ENCODE measurements around the gene SLC6A9.

SLC6A9 gene

DNA sequence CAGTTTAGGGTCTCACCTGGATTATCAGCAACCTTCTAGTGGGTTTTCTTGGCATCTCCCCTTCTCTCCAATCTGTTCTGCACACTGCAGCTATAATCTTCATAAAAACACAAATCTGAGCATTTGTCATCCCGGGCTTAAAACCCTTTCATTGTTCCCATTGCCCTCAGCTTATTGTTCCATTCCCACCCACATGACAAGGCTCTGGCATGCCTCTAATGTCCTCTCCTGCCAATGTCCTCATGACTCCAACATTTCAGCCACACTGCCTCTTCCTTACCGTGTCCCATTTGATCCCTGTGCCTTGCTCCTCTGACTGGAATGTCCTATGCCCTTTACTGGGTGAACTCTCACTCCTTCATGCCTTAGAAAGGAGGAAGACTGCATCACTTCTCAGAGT is 68.9 kb downstream of the SLC6A9 start:
- no peak for DNase-seq

DNA sequence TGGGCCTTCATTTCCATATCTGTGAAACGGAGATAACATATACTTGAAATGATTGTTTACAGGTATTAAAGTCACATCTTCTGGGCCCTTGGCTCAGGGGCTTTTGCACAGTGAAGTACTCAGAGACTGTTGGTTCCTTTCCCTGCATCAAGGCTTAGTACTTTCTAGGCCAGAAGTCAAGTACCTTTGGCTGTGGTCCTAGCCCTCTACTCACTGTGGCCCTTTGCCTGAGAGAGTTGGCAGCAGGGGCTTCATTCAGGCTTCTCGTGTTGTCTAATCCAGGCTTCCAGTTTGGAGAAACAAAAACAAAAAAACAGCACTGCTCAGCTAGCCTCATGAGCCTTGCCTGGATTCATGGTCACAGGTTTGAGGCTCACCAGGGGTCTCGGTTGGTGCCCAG is 69.6 kb downstream of the SLC6A9 start:
- Mint-ChIP-seq H3K27ac (no peak overlapping the region), H3K4me3 (no peak overlapping the region), H3K36me3 (peaks cover 14% of the 10 kb centered on the region), H3K9me3 (no peaks in the 10 kb centered on the region), H3K4me1 (no peaks in the 10 kb centered on the region), H3K27me3 (no peaks in the 10 kb centered on the region)
- DNase-seq: no peak
- CTCF ChIA-PET: no interaction called here

More for the DNA sequence above, 68.9 kb downstream of the SLC6A9 start:
- H3K27me3 Mint-ChIP-seq: no peaks in the 10 kb centered on the region
- H3K4me3 Mint-ChIP-seq: no peak overlapping the region
- H3K27ac Mint-ChIP-seq: no peak overlapping the region
- no peaks in the 10 kb centered on the region for H3K4me1 Mint-ChIP-seq
- peaks cover 12% of the 10 kb centered on the region for H3K36me3 Mint-ChIP-seq
- CTCF ChIA-PET: no interaction called here
- no peaks in the 10 kb centered on the region for H3K9me3 Mint-ChIP-seq

DNA sequence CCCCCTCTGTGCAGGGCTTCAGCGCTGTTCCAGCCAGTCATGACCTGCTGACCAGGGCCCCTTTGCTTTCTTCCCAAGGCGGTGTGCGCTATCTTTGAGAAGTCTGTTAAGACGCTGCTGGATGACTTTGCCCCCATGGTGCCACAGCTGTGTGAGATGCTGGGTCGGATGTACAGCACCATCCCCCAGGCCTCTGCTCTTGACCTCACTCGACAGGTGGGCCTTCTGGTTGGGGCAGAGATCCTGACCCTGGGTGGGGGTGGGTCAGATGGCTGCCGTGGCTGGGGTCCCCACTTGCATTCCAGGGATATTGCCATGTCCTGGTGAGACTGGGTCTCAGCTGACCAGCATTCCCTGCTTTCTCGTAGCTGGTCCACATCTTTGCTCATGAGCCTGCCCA is 70.5 kb downstream of the SLC6A9 start:
- peaks cover 14% of the 10 kb centered on the region for H3K36me3 Mint-ChIP-seq
- no peaks in the 10 kb centered on the region for H3K27me3 Mint-ChIP-seq
- CTCF ChIA-PET: no interaction called here
- no peaks in the 10 kb centered on the region for H3K9me3 Mint-ChIP-seq
- no peak for DNase-seq
- H3K4me1 Mint-ChIP-seq: no peaks in the 10 kb centered on the region
- H3K4me3 Mint-ChIP-seq: no peak overlapping the region
- H3K27ac Mint-ChIP-seq: no peak overlapping the region

DNA sequence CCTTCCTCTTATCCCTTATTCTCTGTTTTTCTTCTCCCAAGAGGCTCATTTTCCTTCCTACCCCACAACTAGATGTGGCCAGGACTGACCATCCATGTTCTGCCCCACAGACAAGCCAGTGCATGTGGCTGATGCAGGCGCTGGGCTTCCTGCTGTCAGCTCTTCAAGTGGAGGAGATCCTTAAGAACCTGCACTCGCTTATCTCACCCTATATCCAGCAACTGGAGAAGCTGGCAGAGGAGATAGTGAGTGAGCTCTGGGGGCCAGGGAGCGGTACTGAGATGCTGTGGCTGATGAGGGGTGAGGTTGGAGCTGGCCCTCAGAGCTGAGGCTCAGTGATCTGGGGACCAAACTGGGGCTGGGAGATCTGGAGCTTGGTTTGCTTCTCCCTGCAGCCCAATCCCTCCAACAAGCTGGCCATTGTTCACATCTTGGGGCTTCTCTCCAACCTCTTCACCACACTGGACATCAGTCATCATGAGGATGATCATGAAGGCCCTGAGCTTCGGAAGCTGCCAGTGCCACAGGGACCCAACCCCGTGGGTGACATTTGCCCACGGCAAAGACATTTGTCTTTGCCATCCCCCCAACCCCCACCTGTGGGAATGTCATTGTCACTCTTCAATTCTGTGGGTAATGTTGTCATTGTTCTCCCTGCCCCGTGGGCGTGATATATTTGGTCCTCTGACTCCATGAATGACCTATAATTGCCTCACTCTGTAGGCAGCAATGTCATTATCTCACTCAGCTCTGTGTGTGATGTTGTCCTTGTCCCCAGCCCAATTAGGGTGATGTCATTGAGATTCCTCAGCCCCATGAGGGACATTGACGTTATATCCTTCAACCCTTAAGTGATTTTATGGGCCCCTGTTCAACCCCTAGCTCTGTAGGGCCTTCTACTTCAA is 72.7 kb downstream of the SLC6A9 start:
- Mint-ChIP-seq H3K27ac (no peak overlapping the region), H3K27me3 (no peaks in the 10 kb centered on the region), H3K9me3 (no peaks in the 10 kb centered on the region), H3K4me1 (no peaks in the 10 kb centered on the region), H3K4me3 (no peak overlapping the region), H3K36me3 (peaks cover 14% of the 10 kb centered on the region)
- CTCF ChIA-PET: interaction anchor here (0.8 to 2.1 kb wide), 4 partner anchors 12 to 195 kb away, joined by 3 to 5 read pairs (median 4); partner anchors contain the start of gene DPH2
- DNase-seq: no peak

DNA sequence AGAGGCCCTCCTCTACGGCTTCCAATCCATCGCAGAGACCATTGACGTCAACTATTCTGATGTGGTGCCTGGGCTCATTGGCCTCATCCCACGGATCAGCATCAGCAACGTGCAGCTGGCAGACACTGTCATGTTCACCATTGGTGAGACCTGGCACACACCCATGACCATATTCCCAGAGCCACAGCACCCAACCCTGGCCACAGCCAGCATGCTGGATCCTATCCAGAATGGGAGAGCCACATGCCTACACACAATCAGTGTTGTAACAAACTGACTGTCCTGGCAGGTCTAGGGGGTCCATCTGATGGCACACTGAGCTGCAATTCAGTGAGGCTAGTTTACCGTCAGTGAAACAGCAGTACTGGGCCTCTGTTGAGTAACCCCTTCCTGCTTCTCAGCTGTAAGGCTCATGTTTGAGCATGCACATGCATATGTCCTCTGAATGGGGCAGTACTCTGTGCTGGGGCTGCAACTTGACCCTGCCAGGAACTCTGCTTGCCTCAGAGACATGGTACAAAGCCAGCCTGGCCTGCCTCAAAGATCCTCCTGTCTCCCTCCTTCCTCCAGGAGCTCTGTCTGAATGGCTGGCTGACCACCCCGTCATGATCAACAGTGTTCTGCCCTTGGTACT is 73.7 kb downstream of the SLC6A9 start:
- Mint-ChIP-seq H3K27me3 (no peaks in the 10 kb centered on the region), H3K4me1 (no peaks in the 10 kb centered on the region), H3K36me3 (peaks cover 13% of the 10 kb centered on the region), H3K27ac (no peak overlapping the region), H3K9me3 (no peaks in the 10 kb centered on the region), H3K4me3 (no peak overlapping the region)
- no peak for DNase-seq
- CTCF ChIA-PET: interaction anchor here (2.1 kb wide), 1 partner anchor 23 kb away, joined by 5 read pairs; no protein-coding TSS in a partner anchor

DNA sequence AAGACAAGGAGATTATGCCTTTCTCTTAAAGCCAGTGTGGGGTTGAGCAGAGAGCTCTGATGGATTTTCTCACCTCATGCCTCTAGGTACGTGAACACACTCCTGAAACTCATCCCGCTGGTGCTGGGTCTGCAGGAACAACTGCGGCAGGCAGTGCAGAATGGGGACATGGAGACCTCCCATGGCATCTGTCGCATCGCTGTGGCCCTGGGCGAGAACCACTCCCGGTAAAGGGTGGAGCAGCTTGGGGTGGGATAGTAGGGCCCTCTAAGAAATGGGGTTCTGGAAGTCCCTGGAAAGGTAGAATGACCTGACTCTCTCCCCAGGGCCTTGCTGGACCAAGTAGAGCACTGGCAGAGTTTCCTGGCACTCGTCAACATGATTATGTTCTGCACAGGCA is 75.0 kb downstream of the SLC6A9 start:
- no peak overlapping the region for H3K4me3 Mint-ChIP-seq
- DNase-seq: no peak
- H3K27ac Mint-ChIP-seq: no peak overlapping the region
- H3K36me3 Mint-ChIP-seq: peaks cover 9% of the 10 kb centered on the region
- CTCF ChIA-PET: interaction anchor here (1.2 to 2.9 kb wide), 3 partner anchors 10 to 22 kb away, joined by 3 to 15 read pairs (median 5); partner anchors contain the start of gene IPO13
- no peaks in the 10 kb centered on the region for H3K27me3 Mint-ChIP-seq
- no peaks in the 10 kb centered on the region for H3K9me3 Mint-ChIP-seq
- H3K4me1 Mint-ChIP-seq: no peaks in the 10 kb centered on the region

DNA sequence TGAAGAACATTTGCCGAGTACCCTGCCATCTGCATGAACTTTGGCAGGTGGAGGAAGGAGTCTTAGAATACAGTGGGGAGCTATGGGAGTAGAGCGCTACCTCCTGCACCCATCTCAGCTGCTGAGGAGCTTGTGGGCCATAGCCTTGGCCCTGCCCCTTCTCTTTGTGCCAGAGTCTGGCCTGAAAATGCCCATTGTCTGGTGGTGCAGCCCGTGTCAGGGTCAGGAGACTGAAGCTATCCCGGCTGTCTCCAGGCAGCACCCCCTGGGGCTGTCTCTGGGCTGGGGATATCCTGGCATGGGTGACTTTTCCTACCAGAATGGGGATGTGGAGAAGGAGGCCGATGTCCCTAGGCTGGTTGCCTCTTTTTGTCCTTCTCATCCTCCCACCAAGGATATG is 77.2 kb downstream of the SLC6A9 start:
- peaks cover 7% of the 10 kb centered on the region for H3K4me1 Mint-ChIP-seq
- no peak overlapping the region for H3K4me3 Mint-ChIP-seq
- H3K36me3 Mint-ChIP-seq: peaks cover 17% of the 10 kb centered on the region
- CTCF ChIA-PET: interaction anchor here (1.2 to 2.9 kb wide), 2 partner anchors 19 to 83 kb away, joined by 4 to 15 read pairs; no protein-coding TSS in a partner anchor
- H3K27ac Mint-ChIP-seq: no peak overlapping the region
- H3K9me3 Mint-ChIP-seq: no peaks in the 10 kb centered on the region
- no peaks in the 10 kb centered on the region for H3K27me3 Mint-ChIP-seq
- DNase-seq: no peak

DNA sequence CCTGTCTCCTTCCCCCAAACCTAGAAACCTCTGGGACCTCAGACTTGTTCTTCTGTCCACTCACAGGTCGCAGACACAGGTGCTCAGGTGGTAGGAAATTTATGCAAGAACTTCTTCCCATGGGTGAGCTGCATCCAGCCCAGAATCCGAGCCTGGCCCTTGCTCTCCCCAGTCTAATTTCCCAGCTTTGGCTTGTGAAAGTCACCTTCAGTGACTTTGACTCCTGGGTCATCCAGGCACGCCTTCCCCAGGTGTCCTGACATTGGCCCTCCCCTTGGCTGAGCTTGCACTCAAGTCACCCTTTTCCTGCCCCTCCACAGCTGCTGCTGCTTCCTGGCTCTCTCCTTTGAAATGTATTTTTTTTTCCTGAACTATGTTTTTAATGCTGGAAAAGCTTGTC is 77.9 kb downstream of the SLC6A9 start:
- Mint-ChIP-seq H3K27ac (no peak overlapping the region), H3K27me3 (no peaks in the 10 kb centered on the region), H3K36me3 (peaks cover 14% of the 10 kb centered on the region), H3K9me3 (no peaks in the 10 kb centered on the region), H3K4me1 (peaks cover 12% of the 10 kb centered on the region), H3K4me3 (no peak overlapping the region)
- CTCF ChIA-PET: interaction anchor here (1.2 to 2.9 kb wide), 2 partner anchors 19 to 83 kb away, joined by 4 to 15 read pairs; no protein-coding TSS in a partner anchor
- DNase-seq: no peak

DNA sequence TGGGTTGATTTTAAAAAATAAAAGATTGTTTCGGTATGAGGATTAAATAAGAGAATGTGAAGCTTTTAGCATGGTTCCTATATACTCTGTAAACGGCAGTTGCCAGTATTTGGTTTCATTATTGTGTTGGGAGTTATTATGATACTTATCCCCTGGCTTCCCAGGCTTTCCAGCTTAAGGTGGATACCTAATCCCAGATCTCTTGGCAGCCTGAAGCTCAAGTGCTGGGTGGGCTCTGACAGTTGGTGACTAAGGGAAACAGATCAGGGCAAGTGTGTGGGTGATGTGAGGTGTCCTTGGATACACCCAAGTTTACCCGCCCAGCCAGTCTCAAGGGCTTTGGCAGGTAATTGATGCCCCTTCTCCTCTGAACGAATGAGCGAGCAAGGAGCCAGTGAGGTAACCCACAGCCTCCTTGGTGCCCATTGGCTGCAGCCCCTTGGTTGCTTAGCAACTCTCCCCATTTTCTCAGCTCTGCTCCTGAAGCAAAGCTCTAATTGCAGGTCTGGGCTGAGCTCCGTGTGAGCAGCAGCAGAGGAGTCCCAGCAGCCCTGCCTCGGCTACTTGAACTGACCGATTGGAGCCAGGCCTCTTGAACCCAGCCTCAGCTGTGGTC is 78.4 kb downstream of the SLC6A9 start:
- no peaks in the 10 kb centered on the region for H3K9me3 Mint-ChIP-seq
- H3K27ac Mint-ChIP-seq: no peak overlapping the region
- no peaks in the 10 kb centered on the region for H3K27me3 Mint-ChIP-seq
- no peak overlapping the region for H3K4me3 Mint-ChIP-seq
- CTCF ChIA-PET: interaction anchor here (1.2 kb wide), 1 partner anchor 84 kb away, joined by 4 read pairs; no protein-coding TSS in a partner anchor
- no peak for DNase-seq
- peaks cover 12% of the 10 kb centered on the region for H3K36me3 Mint-ChIP-seq
- H3K4me1 Mint-ChIP-seq: peaks cover 17% of the 10 kb centered on the region

DNA sequence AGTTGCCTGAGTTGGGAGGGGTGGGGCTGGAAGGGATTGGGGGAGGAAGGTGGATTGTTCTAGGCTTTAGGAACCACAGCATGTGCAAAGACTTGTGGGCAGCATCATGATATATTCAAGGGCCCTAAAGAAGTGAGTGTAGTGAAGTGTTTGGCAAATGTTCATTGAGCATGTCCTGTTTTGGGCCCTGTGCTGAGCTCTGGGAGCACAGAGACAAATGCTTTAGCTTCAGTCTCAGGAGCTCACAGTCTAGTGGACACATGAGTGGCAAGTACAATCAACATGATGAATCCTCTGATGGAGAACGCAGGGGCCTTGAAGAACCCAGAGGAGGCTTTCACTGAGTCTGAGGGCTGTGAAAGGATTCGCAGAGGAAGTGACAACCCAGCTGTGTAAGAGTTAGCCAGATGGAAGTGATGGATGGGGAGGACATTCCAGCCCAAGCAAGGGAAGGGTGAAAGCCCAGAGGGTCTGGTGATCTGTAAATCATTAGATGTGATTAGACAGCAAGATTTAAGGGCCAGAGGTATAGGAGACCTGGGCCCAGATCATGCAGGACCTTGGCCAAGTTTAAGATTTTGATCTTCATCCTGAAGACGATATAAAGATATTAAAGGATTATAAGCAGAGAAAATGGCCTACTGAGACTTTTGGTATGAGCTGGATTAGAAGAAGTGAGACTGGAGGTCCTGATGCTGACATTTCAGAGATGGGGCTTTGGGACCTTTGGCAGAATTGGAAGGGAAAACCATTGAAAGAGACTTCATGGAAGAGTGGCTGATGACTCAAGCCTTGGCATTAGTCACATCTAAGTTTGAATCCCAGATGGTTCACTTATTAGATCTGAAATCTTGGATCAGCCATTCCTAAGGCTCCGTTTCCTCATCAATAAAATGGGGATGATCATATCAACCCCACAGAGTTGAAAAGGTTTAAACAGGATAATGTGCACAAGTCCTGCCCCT is 80.0 kb downstream of the SLC6A9 start:
- DNase-seq: no peak
- no peak overlapping the region for H3K27ac Mint-ChIP-seq
- CTCF ChIA-PET: interaction anchor here (0.6 to 9.3 kb wide), 3 partner anchors 17 to 188 kb away, joined by 3 to 105 read pairs (median 8); partner anchors contain the start of gene ARTN
- H3K27me3 Mint-ChIP-seq: no peaks in the 10 kb centered on the region
- no peak overlapping the region for H3K4me3 Mint-ChIP-seq
- peaks cover 24% of the 10 kb centered on the region for H3K4me1 Mint-ChIP-seq
- H3K36me3 Mint-ChIP-seq: peaks cover 10% of the 10 kb centered on the region
- no peaks in the 10 kb centered on the region for H3K9me3 Mint-ChIP-seq

DNA sequence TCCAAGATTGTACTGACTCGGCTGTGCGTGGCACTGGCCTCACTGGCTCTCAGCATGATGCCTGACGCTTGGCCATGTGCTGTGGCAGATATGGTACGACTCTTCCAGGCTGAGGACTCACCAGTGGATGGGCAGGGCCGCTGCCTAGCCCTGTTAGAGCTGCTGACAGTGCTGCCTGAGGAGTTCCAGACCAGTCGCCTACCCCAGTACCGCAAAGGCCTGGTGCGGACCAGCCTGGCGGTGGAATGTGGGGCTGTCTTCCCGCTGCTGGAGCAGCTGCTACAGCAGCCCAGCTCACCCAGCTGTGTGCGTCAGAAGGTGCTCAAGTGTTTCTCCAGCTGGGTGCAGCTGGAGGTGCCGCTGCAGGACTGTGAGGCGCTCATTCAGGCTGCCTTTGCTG is 81.6 kb downstream of the SLC6A9 start:
- CTCF ChIA-PET: interaction anchor here (1.2 to 9.3 kb wide), 3 partner anchors 15 to 186 kb away, joined by 5 to 105 read pairs (median 8); partner anchors contain the start of gene ARTN
- Mint-ChIP-seq H3K4me1 (peaks cover 39% of the 10 kb centered on the region), H3K27ac (no peak overlapping the region), H3K9me3 (no peaks in the 10 kb centered on the region), H3K27me3 (no peaks in the 10 kb centered on the region), H3K36me3 (peaks cover 12% of the 10 kb centered on the region), H3K4me3 (no peak overlapping the region)
- DNase-seq: no peak

DNA sequence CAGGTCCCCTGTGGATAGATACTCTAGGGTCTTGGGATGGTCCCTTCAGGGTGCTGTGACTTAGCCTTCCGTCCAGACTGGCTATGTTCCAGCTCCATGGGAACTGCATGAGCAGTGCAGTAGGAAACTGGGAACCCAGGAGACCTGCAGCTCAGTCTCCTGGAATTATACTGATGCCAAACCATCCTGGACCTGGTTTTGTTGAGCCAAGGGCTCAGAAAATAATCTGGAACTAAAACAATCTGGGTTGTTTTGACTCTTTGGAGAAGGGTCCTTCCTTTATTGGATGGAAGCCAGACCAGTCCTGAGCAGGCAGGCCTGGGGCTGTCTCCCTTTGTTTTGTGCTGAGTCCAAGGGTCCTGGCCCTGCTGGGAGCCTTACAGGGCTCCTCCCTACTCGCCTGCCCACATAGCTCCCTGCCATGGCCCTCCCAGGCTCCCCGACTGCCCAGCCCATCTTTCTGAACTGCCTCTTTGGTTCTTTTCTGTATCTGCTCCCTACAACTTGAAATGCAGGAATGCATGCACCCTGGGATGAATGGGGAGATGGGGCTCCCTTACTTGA is 83.3 kb downstream of the SLC6A9 start:
- Mint-ChIP-seq H3K4me3 (peak overlapping the region; percentile 92), H3K36me3 (peaks cover 12% of the 10 kb centered on the region), H3K27me3 (no peaks in the 10 kb centered on the region), H3K27ac (peak overlapping the region; percentile 91), H3K9me3 (no peaks in the 10 kb centered on the region), H3K4me1 (peaks cover 45% of the 10 kb centered on the region)
- CTCF ChIA-PET: interaction anchor here (0.8 to 9.3 kb wide), 3 partner anchors 13 to 185 kb away, joined by 4 to 105 read pairs (median 5); partner anchors contain the start of gene ARTN
- DNase-seq: no peak
